Measurements from ENCODE around the gene ASB2.

DNA sequence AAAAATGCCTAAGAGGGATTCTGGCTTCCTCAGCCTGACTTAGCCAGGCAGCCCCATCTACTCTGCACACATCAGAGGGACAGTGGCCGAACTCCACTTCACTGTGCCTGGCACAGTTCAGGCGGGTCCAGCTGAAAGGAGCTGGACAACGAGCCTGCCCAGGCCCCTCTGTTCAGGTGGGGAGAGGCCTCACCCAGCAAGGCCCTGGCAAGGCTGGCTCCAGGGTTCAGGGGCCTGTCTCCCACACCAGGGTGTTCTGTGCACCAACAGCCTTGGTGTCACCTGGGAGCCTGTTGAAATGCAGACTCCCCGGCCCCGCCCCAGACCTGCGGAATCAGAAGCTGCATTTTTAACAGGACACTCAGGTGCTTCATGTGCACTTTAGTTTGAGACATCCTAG lies 39.4 kb downstream of the ASB2 start:
- TF ChIP-seq, protein P1, sequence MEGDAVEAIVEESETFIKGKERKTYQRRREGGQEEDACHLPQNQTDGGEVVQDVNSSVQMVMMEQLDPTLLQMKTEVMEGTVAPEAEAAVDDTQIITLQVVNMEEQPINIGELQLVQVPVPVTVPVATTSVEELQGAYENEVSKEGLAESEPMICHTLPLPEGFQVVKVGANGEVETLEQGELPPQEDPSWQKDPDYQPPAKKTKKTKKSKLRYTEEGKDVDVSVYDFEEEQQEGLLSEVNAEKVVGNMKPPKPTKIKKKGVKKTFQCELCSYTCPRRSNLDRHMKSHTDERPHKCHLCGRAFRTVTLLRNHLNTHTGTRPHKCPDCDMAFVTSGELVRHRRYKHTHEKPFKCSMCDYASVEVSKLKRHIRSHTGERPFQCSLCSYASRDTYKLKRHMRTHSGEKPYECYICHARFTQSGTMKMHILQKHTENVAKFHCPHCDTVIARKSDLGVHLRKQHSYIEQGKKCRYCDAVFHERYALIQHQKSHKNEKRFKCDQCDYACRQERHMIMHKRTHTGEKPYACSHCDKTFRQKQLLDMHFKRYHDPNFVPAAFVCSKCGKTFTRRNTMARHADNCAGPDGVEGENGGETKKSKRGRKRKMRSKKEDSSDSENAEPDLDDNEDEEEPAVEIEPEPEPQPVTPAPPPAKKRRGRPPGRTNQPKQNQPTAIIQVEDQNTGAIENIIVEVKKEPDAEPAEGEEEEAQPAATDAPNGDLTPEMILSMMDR (IDR thresholded peaks at IDR 0.05; ENCODE audit: control extremely low read depth in 1 of 3, insufficient read depth in 1 of 3, low read depth in 1 of 3, low read length in 3 of 3), result no peak
- TF ChIP-seq EZH2 (IDR thresholded peaks at IDR 0.05; ENCODE audit: low read depth, low read length, severe bottlenecking) (no peak), SP1 (IDR thresholded peaks at IDR 0.05; ENCODE audit: low read depth, low read length) (no peak), SUZ12 (IDR thresholded peaks at IDR 0.05; ENCODE audit: low read length) (no peak), NRF1 (IDR thresholded peaks at IDR 0.05; ENCODE audit: low read depth, low read length) (no peak), POLR2AphosphoS5 (IDR thresholded peaks at IDR 0.05; ENCODE audit: low read depth, low read length) (no peak), TCF12 (IDR thresholded peaks at IDR 0.05; ENCODE audit: low read depth, low read length) (no peak), ZNF274 (IDR thresholded peaks at IDR 0.05; ENCODE audit: borderline replicate concordance, extremely low read depth, low read length) (no peak), CTBP2 (IDR thresholded peaks at IDR 0.05; ENCODE audit: borderline replicate concordance, insufficient read depth, insufficient read length, low read length) (no peak), POLR2A (IDR thresholded peaks at IDR 0.05; ENCODE audit: control extremely low read depth in 1 of 2, low read depth in 2 of 2, low read length in 2 of 2) (no peak), SIN3A (conservative IDR thresholded peaks at IDR 0.05 in 1 of 2, IDR thresholded peaks at IDR 0.05 in 1 of 2; ENCODE audit: low read depth in 1 of 2, low read length in 2 of 2) (no peak), EP300 (IDR thresholded peaks at IDR 0.05; ENCODE audit: borderline replicate concordance in 1 of 2, low read depth in 2 of 2, low read length in 2 of 2) (no peak)
